Ishikawa (cell line): ENCODE measurements around the gene PSTPIP2.
A peak's percentile ranks its signal among the peaks of the same experiment; 100 is the strongest.

Experiments used
- CEBPB ChIP-seq: IDR thresholded peaks from 2 replicates; pipeline ENCODE4 v1.6.1; 2012
- CREB1 ChIP-seq: IDR thresholded peaks from 2 replicates; pipeline ENCODE4 v1.6.1; 2012; ENCODE audit warnings: low read depth
- EGR1 ChIP-seq: IDR thresholded peaks from 2 replicates; pipeline ENCODE4 v1.6.1; 2012
- EP300 ChIP-seq: IDR thresholded peaks from 2 replicates; pipeline ENCODE4 v1.6.1; 2012; ENCODE audit warnings: borderline replicate concordance
- FOXM1 ChIP-seq: IDR thresholded peaks from 2 replicates; pipeline ENCODE4 v1.6.1; 2012; ENCODE audit warnings: low read depth, borderline replicate concordance
- MAX ChIP-seq: IDR thresholded peaks from 2 replicates; pipeline ENCODE4 v1.6.1; 2012
- NFIC ChIP-seq: IDR thresholded peaks from 2 replicates; pipeline ENCODE4 v1.6.1; 2012
- RAD21 ChIP-seq: IDR thresholded peaks from 2 replicates; pipeline ENCODE4 v1.6.1; 2012; ENCODE audit warnings: low read depth
- TAF1 ChIP-seq: IDR thresholded peaks from 2 replicates; pipeline ENCODE4 v1.6.1; 2012; ENCODE audit warnings: low read depth, mild to moderate bottlenecking
- TCF12 ChIP-seq: IDR thresholded peaks from 2 replicates; pipeline ENCODE4 v1.6.1; 2012; ENCODE audit warnings: low read depth
- TEAD4 ChIP-seq: IDR thresholded peaks from 2 replicates; pipeline ENCODE4 v1.6.1; 2012
- USF1 ChIP-seq: IDR thresholded peaks from 2 replicates; pipeline ENCODE4 v1.6.1; 2012
- YY1 ChIP-seq: IDR thresholded peaks from 2 replicates; pipeline ENCODE4 v1.6.1; 2012; ENCODE audit warnings: low read depth
- ZBTB7A ChIP-seq: IDR thresholded peaks from 2 replicates; pipeline ENCODE4 v1.6.1; 2012; ENCODE audit warnings: low read depth
- TF ChIP-seq, protein P1 (sequence below): IDR thresholded peaks from 2 replicates; pipeline ENCODE4 v1.6.1; 2012; ENCODE audit warnings: low read depth, mild to moderate bottlenecking

The PSTPIP2 gene

DNA sequence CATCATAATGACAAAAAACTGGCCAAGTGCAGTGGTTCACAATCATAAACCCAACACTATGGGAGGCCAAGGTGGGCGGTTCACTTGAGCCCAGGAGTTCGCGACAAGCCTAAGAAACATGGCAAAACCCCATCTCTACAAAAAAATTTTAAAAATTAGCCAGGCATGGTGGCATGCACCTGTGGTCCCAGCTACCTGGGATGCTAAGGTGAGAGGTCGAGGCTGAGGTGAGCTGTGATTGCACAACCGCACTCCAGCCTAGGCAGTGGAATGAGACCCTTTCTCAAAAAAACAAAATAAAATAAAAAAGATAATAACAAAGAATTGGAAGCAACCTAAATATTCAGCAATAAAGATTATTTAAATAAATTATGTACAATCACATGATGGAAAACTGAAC lies 21.8 kb downstream of the PSTPIP2 start:
- TF ChIP-seq CEBPB (peak; percentile 66), EGR1 (no peak)

GRCh38 chr18:46048641-46049040 lies 23.4 kb downstream of the PSTPIP2 start:
- TF ChIP-seq EGR1 (no peak), MAX (no peak), EP300 (no peak), NFIC (no peak), TAF1 (no peak), FOXM1 (no peak), USF1 (no peak), YY1 (no peak), TEAD4 (no peak), ZBTB7A (no peak)

DNA sequence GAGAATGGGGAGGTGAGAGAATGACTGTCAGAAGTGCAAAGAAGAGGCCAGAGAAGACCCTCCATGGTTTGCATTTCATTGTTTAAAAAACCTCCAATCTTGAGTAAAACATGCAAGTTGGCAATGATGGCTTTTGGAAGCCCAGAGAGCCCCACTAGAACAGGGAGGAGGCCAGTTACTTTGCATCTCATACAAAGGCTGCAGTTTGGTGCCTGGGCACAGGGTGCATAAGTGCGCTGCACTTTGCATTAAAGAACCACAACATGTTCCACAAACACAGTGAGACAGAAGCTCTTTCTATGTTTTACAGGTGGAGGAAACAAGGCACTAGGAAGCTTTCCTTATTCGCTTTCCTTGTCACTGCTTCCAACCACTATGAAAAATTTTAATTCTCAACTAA lies 25.4 kb downstream of the PSTPIP2 start:
- TF ChIP-seq CREB1 = no peak
- no peak for TF ChIP-seq CEBPB
- TF ChIP-seq ZBTB7A = no peak
- no peak for TF ChIP-seq TCF12
- TF ChIP-seq USF1 = no peak
- TF ChIP-seq TEAD4 = no peak
- TF ChIP-seq YY1 = no peak
- TF ChIP-seq NFIC = no peak
- TF ChIP-seq EGR1 = no peak
- no peak for TF ChIP-seq MAX
- TF ChIP-seq RAD21 = no peak
- no peak for TF ChIP-seq FOXM1

DNA sequence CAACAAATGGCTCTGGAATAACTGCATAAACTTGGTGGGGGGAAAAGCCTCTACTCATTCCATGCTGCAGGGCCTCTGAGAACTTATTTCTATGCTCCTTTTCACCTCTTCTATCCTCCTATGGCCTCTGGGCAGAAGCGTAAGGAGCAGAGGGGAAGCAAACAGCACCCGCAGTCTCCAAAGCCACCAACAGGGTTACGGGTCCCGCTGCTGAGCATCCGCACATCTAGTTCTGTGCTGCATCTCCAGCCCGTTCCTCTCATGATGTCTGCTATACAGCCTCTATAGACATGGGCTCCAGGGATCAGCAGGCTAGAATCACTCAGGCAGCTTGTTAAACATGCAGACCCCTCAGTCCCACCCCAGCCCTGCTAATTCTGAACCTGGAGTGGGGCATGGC lies 25.9 kb downstream of the PSTPIP2 start:
- no peak for TF ChIP-seq MAX
- TF ChIP-seq NFIC = no peak
- no peak for TF ChIP-seq EP300
- no peak for TF ChIP-seq CEBPB
- TF ChIP-seq TAF1 = no peak
- no peak for TF ChIP-seq CREB1
- TF ChIP-seq EGR1 = no peak
- no peak for TF ChIP-seq FOXM1
- TF ChIP-seq, protein P1, sequence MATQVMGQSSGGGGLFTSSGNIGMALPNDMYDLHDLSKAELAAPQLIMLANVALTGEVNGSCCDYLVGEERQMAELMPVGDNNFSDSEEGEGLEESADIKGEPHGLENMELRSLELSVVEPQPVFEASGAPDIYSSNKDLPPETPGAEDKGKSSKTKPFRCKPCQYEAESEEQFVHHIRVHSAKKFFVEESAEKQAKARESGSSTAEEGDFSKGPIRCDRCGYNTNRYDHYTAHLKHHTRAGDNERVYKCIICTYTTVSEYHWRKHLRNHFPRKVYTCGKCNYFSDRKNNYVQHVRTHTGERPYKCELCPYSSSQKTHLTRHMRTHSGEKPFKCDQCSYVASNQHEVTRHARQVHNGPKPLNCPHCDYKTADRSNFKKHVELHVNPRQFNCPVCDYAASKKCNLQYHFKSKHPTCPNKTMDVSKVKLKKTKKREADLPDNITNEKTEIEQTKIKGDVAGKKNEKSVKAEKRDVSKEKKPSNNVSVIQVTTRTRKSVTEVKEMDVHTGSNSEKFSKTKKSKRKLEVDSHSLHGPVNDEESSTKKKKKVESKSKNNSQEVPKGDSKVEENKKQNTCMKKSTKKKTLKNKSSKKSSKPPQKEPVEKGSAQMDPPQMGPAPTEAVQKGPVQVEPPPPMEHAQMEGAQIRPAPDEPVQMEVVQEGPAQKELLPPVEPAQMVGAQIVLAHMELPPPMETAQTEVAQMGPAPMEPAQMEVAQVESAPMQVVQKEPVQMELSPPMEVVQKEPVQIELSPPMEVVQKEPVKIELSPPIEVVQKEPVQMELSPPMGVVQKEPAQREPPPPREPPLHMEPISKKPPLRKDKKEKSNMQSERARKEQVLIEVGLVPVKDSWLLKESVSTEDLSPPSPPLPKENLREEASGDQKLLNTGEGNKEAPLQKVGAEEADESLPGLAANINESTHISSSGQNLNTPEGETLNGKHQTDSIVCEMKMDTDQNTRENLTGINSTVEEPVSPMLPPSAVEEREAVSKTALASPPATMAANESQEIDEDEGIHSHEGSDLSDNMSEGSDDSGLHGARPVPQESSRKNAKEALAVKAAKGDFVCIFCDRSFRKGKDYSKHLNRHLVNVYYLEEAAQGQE = no peak
- TF ChIP-seq RAD21 = no peak
- TF ChIP-seq TCF12 = no peak
- no peak for TF ChIP-seq USF1
- TF ChIP-seq ZBTB7A = no peak
- no peak for TF ChIP-seq YY1
- no peak for TF ChIP-seq TEAD4

GRCh38 chr18:46042571-46043123 lies 29.4 kb downstream of the PSTPIP2 start:
- TF ChIP-seq MAX (no peak), NFIC (peak; percentile 71), RAD21 (no peak), EP300 (peak; percentile 61; the same call in 1 of the 2 replicates), CEBPB (no peak), TEAD4 (peak; percentile 78), TCF12 (0 out of 2 replicates have a peak, but pooled peaks have one; percentile 30), YY1 (0 out of 2 replicates have a peak, but pooled peaks have one; percentile 21)

DNA sequence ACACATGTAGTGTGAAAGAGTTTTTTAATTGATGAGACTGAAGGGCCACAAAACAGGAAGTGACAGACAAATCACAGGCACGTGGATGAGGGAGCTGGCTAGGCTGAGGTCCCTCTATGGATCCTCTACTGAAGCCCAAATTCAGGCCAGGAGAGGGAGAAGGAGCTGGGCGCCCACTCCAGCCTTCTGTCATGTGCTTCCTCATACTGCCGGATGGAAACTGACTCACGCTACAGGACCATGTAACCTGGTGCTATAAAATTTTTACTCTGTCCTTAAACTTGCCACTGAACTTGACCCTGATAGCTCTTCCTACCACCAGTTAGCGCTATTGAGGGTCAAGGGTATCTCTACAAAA lies 31.3 kb downstream of the PSTPIP2 start:
- TF ChIP-seq RAD21 (no peak), EGR1 (no peak), ZBTB7A (no peak), CREB1 (no peak), CEBPB (no peak), YY1 (no peak), NFIC (no peak), TEAD4 (no peak), TAF1 (no peak), TCF12 (no peak), EP300 (no peak), FOXM1 (no peak), USF1 (no peak)
- TF ChIP-seq, protein P1 = no peak
